SH-SY5Y (cell line): ENCODE measurements around the gene DAPL1.

ENCODE experiments used
- GATA2 ChIP-seq: IDR thresholded peaks from 2 replicates; pipeline ENCODE4 v1.6.1; 2011; ENCODE audit warnings: mild to moderate bottlenecking, low read depth, low read length
- GATA3 ChIP-seq: IDR thresholded peaks from 2 replicates; pipeline ENCODE4 v1.6.1; 2011; ENCODE audit warnings: low read depth, mild to moderate bottlenecking, low read length, moderate library complexity

Gene DAPL1

DNA sequence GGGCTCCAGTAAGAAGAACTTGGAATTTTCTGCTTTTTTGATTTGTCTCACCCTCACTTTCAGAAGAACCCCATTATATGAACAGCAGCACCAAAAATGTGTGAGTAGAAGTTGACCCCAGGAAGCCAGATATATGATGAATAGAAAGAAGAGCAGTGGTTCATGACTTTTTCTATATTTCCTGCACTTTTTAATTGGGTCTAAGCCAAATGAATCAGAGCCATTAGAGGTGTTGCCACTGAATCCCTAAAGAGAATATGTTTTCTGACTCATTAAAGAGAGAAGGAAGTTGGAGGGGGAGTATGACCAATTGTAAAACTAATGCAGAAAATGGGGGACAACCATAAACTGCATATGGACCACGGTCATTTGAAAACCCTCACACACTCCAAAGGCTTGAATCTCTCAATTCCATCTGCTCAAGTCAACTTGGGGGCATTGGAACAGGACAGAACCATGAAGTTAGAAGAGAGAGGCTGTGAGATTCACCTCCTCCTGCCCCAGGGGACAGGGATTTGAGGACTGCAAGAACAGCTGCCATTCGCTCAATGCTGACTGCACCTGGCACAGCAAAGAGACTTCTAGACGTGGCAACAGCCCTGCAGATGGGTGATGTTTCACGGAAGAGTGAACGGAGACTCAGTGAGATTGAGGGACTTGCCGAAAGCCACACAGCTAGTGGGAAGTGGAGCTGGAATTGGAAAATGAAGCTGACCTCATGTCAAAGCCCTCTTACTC, 3.0 kb downstream of the DAPL1 start:
- TF ChIP-seq GATA3 = no peak
- no peak for TF ChIP-seq GATA2

DNA sequence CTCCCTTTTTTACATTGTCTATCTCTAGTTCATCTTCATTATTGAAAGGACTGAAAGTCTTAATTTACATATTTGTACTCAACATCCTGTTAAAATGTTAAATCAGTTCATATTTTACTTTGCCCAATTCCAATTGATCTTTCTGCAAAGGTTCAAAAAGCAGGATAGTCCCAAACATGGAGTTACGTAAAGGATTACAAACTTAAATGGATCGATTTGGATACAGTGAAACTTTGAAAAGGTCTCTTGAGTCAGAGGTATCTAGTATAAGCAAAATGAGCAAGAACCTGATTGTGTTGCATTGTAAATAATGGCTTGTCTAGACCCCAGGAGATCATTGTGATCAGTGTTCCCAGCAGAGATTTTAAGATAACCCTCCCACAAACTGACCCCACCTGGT, 4.1 kb downstream of the DAPL1 start:
- TF ChIP-seq GATA2 = no peak
- TF ChIP-seq GATA3 = no peak

DNA sequence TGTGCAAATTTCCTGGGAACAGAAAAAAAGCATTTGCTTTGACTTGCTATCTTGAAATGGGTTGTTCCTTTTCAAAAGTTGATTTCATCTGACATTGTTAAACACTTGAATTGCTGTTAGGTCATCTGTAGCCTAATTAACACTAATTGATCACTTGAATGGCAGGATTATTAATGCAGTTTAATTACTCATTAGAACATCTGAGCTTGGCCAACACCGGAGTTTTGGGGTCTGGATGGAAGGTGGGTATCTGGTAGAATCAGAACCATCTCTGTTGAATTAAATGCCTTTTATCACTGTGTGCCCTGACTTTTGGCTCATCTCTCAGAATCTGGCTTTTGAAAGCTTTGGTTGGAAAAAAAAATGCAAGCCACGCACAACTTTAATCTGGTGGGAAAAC, 8.4 kb downstream of the DAPL1 start:
- TF ChIP-seq GATA3 (no peak), GATA2 (no peak)

DNA sequence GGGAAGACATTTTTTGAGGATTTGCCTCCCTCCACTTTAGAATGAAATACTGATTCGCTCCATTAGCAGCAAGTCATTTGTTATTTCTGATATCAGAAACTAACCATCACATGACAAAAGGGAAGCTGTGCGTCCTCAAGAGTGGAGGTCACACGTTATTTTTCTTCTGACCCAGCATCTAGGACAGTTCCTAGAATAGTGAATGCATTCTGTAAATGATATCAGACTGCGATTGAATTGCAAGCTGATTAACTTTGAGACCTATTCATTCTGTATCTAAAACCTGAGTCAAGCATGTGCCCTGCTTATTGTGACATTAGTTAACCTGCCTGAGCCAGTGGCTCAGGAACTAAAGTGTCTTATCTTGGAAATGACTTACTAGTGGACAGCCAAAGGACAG, 10.1 kb downstream of the DAPL1 start:
- TF ChIP-seq GATA2 = no peak
- TF ChIP-seq GATA3 = no peak

DNA sequence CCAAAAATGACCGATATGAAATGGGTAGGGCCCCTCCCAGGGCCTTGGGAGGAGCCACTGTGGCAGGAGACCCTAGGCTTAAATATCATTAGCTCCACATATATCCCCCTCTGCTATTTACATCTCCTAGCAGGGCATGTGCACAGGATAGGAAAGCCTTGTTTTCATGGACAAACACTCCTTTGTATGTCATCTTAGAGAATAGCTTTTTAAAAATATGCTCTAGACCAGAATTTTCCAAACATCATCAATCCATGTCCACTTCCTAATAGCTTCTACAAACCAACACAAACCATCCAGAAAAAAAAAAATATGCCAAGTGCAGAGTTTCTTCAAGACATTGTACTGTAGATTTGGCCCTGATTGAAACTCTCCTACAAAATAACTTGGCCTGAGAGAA, 10.8 kb downstream of the DAPL1 start:
- TF ChIP-seq GATA3 (no peak), GATA2 (no peak)

DNA sequence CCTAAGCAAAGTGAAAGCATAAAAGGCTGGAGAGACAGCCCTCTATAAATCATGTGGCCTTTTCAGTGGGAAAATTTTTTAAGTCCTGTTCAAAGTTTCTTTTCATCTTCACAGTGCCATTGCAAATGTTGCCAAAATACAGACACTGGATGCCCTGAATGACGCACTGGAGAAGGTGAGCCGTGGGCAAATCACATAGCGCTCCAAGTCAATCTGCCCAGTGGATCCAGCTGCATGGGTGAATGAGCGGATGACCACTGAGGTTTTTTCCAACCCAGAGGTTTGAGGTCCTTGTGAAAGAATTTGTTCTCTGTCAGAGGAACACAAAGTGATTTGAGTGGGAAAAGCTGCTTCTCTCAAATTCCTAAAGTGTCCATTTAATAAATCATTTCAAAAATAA, 11.8 kb downstream of the DAPL1 start:
- TF ChIP-seq GATA2 (no peak), GATA3 (no peak)

DNA sequence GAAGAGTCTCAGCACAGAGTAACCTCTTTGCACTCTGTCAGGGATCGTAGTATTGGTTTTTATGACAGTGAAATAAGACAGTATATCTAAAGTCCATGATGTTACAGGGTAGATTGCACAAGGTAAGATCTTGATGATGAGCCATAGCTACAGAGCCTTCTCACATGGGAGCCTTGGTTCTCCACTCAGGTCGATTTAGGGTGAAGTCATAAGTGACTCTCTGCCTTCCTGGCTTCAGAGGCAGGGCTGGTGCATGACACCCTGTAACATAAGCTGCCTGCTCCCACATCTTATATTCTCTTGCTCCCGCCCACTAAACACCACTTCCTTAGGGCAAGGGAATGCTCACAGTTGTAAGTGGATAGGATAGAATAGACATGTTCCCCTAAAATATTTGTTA, 13.3 kb downstream of the DAPL1 start:
- no peak for TF ChIP-seq GATA3
- TF ChIP-seq GATA2 = no peak

DNA sequence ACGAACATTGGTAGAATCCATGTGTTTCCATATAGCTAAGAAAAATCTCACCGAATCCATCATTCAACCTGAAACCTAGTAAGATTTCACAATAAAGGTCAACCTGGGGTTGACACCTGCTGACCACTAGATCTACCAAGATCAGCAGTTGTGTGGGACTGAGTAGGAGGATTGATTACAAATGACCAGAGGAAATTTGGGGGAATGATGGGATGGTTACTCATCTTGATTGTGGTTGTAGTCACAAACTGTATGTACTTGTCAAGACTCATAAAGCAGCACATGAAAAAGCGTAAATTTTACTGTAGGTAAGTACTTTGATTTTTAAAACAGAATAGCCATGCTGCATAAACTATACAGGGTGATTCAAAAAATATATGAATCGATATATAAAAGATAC, 14.7 kb downstream of the DAPL1 start:
- TF ChIP-seq GATA3 = no peak
- no peak for TF ChIP-seq GATA2

DNA sequence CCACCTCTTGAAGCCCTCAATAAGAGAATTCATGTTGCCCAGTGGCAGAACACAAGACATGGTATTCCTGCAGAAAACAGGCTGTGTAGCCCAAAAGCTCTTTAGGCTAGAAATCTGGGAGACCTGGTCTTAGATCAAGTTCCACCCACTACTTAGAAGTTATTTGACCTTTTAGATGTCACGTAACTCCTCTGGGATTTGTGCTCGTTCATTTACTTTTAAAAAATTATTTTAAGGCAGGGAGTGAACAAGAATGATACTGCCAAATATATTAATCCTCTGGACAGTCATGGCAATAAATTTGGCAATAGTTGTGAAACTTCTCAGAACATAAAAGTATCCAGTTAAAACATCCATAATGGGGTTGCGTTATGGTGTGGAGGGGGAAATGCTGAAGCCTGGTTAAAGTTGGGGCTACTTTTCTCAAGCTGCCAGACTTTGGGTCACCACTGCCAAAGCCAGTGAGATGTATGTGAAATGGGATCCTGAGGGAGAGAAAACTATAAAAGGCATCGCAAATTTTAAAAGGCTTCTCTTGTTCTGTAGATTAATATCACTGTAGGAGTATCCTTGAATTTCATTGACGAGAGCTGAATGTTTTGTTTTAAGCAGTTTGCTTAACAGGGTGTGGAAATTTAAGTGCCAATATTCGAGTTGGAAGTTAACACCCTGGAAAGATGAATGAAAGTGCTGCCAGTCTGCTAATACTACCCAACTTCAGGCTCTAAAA, 15.8 kb downstream of the DAPL1 start:
- TF ChIP-seq GATA3 (no peak), GATA2 (no peak)

DNA sequence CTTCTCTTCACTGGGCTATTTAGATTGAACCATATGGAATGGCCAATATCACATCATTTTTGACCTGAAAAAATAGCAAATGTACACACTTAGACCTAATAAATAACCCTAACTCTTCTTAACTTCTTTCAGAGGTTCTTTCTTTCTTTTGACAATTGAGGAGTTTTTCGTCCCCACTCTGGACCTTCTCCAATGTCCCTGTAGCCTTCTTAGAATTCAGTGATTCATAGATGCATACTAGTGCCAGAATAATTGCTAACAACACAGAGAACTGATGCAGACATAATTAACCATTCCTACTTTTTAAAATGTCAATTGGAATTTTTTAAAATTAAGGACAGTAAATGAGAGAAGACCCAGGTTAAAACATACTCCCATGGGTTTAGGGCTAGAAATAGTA, 20.0 kb downstream of the DAPL1 start:
- TF ChIP-seq GATA3 = no peak

DNA sequence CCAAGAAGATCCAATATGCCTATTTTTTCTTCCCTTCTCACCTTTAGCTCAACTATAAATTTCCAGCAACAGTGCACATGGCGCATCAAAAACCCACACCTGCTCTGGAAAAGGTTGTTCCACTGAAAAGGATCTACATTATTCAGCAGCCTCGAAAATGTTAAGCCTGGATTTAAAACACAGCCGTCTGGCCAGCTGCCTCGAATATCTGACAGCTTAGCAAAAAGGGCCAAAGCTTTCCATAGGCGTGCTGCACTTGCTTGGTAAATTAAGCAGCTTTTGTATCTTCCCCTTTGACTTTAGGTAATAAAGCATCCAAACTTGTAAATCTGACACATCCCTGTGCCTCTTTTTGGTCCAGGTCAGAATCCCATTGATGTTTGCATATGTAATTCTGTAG, 20.5 kb downstream of the DAPL1 start:
- TF ChIP-seq GATA3 = no peak

DNA sequence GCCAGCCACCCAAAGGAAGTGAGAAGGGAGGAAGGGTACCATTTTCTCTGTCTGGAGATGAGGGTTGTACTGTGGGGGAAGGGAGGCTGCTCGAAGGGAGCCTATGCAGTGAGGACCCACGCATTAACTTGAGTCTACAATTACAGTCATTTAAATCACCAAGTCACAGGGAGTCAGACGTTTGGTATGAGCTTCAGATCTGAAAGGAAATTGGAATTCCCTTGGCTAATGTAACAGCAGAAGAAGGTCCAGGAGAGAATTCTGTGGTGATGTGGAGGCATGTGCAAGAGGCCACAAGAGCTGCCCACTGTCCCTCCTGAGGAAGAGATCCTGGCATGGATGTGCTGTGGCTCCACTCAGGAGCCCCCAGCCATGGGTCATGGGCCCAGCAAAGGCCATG, 22.5 kb downstream of the DAPL1 start:
- TF ChIP-seq GATA3 (no peak), GATA2 (no peak)

DNA sequence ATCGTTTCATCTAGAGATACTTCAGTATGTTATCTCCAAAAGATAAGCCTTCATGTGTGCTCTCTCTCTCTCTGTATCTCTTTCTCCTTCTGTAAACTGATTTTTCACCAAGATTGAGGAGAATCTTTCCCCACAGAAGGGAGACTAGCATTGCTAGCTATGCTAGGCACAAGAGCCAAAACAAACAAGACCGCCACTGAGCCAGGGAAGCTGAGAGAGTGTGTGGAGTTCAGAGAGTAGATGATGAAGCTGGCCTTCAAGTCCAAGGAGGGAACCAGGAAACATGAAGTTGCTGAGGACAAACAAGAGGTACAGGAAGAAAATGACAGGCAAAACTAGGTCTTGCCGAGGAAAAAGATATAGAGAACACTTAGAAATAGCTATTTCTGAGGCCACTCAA, 23.4 kb downstream of the DAPL1 start:
- no peak for TF ChIP-seq GATA2
- TF ChIP-seq GATA3 = no peak

DNA sequence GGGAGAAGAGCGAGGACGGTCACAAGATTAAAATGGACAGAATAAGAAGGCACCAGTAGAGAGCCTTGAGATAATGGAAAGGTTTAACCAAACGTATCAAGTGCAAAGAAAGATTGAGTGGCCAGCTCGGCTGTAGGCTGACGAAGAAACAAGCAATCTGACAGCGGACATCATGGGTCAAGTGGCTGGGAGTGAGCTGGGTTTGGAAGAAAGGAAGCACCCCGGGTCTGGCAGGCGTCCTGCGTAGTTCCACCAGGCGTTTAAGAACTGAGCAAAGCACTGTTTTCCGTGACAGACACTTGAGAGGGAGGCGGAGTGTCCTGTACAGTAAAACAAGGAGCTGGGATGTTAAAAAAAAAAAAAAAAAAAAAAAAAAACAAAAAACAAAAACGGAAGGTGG, 27.1 kb downstream of the DAPL1 start:
- no peak for TF ChIP-seq GATA3
- no peak for TF ChIP-seq GATA2

DNA sequence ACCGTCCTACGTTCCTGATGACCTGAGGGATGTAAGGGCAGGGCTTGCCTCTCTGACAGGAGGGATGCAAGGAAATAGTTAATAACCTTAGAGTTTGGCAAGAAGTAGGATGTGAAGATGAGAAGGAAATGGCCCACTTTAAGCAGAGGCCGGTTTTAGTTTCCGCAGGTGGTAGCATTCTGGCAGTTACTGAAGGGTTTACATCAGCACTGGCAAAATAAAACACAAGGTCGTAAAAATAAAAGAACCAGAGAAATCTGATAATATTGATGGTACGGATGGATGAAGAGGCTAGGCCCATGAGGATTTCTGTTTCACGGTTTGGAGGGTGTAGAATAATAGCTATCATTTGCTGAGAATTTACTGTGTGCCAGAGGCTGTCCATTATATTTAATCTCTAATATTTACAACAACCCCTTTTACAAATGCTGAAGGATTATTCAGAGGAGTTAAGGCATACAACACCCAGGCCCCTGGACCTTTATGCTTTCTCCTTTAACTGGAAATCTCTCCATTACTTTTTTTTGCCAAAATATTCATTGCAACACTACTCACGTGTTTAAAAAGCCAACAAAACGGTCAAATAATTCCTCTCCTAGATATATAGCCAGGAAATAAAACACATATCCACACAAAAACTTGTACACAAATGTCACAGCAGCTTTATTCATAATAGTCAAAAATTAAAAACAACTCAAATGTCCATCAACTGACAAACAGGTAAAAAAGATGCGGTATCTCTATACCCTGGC, 28.5 kb downstream of the DAPL1 start:
- TF ChIP-seq GATA3 = no peak
- TF ChIP-seq GATA2 = no peak

DNA sequence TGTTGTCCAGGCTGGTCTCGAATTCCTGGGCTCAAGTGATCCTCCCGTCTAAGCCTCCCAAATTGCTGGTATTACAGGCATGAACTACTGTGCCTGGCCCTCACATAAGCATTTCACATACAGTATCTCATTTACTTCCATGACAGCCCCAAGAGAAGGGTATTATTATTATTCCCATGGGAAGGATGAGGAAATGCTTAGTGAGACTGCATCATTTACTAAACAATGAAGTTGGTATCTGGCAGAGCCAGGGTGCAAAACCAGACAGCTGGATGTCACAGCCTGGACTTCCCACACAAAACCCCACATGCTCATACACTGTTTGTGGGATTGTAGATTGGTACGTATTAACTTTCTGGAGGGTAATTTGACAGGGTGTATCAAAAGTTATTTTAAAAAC, 29.9 kb downstream of the DAPL1 start:
- TF ChIP-seq GATA2 (no peak), GATA3 (no peak)
